ENCODE data around the gene SZT2.
"Not testable (repeated sequence)": the region's sequence is repeated elsewhere in the genome, so short reads cannot be mapped to it uniquely, and the experiment has no call there.

The SZT2 gene

GRCh38 chr1:43454270-43455011, 64.7 kb downstream of the SZT2 start:
- peak; percentile 27 to 56 (median 39) for DNase-seq (ENCODE audit: low read depth in 3 of 3)

GRCh38 chr1:43455213-43455889, 65.7 kb downstream of the SZT2 start:
- no peak for DNase-seq (ENCODE audit: low read depth in 3 of 3)

DNA sequence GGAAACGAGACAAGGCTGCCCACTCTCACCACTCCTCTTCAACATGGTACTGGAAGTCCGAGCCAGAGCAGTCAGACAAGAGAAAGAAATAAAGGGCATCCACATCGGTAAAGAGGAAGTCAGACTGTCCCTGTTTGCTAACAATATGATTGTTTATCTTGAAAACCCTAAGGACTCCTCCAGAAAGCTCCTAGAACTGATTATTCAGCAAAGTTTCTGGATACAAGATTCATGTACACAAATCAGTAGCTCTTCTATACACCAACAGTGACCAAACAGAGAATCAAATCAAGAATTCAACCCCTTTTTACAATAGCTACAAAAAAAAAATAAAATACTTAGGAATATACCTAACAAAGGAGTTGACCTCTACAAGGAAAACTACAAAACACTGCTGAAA, 68.7 kb downstream of the SZT2 start:
- not testable (repeated sequence) for DNase-seq (ENCODE audit: low read depth in 3 of 3)

DNA sequence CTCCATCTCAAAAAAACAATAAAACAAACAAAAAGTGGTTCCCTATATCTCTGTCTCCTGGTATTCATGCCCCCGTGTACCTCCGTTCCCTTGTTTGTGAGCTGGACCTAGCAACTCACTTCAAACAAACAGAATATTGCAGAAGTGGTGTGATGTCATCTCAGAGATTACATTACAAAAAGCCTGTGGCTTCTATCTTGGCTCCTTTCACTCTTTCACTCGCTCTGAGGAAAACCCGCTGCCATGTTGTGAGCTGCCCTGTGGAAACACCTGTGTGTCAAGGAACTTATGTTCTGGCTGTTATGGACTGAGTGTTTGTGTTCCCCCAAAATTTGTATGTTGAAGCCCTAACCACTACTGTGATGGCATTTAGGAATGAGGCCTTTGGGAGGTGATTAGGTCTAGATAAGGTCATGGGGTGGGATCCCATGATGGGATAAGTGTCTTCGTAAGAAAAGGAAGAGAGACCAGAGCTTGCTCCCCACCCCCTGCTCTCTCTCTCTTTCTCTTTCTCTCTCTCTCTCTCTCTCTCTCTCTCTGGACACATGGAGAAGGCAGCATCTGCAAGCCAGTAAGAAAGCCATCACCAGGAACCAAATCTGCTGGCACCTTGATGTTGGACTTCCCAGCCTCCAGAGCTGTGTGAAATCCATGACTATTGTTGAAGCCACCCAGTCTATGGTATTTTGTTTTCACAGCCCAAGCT, 71.4 kb downstream of the SZT2 start:
- no peak for DNase-seq (ENCODE audit: low read depth in 3 of 3)

DNA sequence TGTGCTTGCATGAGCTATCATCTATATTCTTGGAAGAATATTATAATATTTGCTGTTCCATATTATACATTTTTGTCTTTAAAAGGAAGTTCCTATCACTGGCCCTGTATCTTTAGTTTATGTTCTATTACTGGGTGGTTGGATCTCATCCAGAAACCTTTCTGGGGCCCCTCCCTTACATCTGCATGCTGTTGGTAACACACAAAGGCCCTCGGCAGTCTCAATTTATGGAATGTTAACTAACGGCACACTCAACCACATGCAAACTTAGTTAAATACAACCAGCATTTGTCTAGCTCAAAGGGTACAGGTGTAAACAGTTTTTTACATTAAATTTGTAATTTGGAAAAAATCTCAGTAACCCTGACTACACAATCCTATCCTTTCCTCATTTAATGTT, 73.8 kb downstream of the SZT2 start:
- no peak for DNase-seq (ENCODE audit: low read depth in 3 of 3)

DNA sequence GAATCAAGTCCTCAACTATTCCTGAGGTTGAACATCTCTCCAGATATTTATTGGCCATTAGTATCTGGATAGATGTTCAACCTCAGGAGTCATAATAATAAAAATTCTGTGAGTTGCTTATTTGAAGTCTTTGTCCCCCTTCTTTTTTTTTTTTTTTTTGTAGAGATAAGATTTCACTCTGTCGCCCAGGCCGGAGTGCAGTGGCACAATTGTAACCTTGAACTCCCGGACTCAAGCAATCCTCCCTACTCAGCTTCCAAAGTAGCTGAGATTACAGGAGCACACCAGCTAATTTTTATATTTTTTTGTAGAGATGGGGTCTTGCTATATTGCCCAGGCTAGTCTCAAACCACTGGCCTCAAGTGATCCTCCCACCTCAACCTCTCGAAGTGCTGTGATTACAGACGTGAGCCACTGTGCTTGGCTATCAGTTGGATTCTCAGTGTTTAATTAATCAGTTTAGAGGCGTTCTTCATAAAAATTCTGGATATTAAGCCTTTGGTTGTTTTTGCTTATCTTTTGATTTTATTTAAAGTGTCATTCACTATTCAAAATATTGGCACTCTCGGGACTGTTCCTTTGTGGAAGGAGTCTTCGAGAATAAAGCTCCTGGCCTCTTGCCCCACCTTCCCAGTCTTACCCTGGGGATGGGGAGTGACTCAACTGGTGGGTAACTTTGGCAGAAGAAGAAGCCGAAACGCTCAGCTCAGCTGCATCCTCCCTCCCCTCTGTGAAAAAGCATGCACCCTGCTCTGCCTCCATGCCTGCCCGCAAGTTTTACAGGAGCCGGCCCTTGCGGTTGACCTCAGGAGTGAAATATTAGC, 75.2 kb downstream of the SZT2 start:
- DNase-seq (ENCODE audit: low read depth in 3 of 3): no peak

DNA sequence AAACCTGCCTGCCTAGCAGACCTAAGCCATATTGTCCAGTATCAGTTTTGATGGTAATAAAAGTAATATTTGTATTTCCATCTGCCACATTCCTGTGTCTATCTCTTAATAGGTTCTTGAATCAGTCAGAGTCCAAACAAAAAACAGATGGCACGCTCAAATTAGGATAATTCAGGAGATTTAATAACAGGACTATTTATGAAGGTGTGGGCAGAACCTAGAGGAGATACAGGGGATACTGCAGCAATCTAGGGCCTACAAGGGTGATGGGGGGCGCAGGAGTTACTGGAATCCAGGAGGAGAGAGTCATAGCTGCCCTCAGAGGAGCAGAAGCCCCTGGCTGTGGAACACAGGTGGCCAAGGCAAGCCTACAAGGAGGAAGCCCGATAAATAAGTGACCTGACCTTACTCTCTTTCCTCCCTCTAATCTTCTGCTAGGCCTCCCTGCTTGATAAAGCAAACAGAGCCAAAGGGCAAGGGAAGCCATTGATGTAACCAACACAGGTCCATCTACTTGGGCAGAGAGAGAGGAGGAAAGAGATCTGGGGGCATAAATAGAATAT, 75.9 kb downstream of the SZT2 start:
- DNase-seq (ENCODE audit: low read depth in 3 of 3): no peak

DNA sequence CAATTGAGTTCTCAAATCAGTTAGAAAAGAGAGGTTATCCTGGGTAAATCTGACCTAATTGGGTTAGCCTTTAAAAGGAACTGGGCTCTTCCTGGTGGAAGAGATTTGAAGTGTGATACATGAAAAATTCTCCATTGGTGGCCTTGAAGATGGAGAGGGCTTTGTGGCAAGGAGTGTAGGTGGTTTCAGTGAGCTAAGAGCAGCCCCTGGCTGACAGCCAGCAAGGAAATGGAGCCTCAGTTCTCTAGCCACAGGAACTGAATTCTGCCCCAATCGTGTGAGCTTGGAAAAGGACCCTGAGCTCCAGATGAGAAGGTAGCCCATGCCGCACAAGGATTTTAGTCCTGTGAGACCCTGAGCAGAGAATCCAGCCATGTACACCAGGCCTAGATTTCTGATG, 76.7 kb downstream of the SZT2 start:
- DNase-seq (ENCODE audit: low read depth in 3 of 3): no peak

DNA sequence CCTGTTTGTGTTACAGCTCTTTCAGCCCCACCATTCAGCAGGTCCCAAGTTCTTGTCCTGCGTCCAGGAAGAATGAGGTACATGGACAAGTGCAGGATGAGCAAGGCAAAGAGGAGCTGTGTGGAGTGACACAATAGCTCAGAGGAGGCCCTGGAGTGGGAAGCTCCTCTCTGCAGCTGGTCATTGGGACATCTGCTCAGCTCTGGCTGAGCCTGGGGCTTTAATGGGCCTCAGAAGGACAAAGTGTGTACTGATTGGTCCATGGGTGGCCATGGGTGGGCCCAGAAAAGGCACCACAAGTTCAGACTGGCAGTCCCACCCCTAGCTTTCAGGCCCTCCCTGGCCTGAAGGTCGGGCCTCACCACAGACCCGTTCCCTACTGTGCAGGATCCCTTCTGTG, 78.7 kb downstream of the SZT2 start:
- no peak for DNase-seq (ENCODE audit: low read depth in 3 of 3)

DNA sequence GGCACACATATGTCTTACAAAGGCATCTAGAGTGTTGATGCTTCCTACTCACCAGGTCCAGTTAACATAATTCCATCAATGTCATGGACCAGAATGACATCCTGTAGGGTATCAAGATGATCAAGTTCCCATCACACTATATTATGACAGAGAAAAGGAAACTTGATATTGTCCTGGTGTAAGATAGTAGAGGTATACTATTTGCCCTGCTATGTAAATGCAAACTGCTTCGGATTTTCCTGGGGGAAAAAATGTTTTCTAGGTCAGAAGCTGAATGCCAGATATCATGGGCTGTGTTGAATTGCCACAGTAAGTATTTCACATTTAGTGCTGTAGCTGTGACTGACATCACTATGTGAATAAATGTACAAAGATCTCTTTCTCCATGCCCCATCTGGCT, 80.2 kb downstream of the SZT2 start:
- DNase-seq (ENCODE audit: low read depth in 3 of 3): no peak

DNA sequence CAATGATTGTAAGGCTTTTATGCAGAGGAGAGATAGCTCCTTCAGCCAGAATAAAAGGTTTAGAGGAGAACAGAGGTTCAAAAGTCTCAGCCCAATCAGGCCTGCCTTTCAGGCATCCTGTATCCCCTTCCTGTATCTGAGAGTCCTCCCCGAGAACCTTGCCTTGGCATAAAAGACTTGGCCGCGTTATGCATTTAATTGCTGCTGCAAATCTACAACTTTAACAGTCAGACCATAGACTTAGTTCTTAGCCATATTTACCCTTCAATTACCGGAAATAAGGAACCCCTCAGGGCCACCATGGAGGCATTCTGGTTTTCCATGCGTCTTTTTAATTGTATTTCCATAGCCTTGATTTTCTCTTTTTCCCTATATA, 82.4 kb downstream of the SZT2 start:
- no peak for DNase-seq (ENCODE audit: low read depth in 3 of 3)

GRCh38 chr1:43472463-43473151, 82.9 kb downstream of the SZT2 start:
- not testable (repeated sequence) for DNase-seq (ENCODE audit: low read depth in 3 of 3)

GRCh38 chr1:43473463-43473862, 83.8 kb downstream of the SZT2 start:
- no peak for DNase-seq (ENCODE audit: low read depth in 3 of 3)

DNA sequence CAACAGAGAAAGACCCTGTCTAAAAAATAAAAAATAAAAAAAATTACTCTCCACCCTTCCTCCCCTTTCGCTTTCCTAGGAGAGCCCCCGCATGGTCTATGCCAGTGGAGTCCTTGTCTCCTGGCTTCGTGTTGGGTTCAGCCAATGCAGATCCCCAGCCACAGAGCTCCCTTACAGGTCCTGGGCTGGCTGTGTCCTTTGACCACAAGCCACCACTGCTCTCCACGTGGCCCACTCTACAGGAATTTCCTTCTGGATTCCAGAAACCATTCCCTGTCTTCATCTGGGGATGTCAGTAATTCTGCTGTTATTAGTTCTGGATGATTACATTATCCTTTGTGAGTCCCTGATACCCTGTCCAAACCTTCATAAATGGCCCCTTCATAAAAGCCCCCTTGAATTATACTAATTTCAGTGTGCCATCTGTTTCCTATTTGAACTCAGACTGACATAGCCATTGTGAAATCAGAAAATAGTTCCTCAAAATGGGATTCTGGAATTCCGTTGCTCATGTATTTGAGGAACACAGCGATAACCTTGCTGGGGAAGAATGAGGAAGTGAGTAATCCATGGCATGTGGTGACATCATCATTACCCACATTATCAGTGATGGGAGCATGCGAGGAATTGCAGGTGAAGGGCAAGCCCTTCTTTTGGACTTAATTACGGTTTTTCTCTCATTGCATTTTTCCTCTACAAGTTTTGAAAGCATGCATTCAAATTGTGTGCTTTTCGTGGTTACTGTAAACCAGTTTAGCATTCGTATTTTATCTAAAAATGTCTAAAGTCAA, 86.1 kb downstream of the SZT2 start:
- DNase-seq (ENCODE audit: low read depth in 3 of 3): not testable (repeated sequence)

GRCh38 chr1:43477716-43478115, 88.0 kb downstream of the SZT2 start:
- no peak for DNase-seq (ENCODE audit: low read depth in 3 of 3)

- no peak for DNase-seq (ENCODE audit: low read depth in 3 of 3)
Observed at GRCh38 chr1:43479414-43479813, 89.7 kb downstream of the SZT2 start.

- DNase-seq (ENCODE audit: low read depth in 3 of 3): no peak
Observed at GRCh38 chr1:43481491-43481890, 91.8 kb downstream of the SZT2 start.

DNA sequence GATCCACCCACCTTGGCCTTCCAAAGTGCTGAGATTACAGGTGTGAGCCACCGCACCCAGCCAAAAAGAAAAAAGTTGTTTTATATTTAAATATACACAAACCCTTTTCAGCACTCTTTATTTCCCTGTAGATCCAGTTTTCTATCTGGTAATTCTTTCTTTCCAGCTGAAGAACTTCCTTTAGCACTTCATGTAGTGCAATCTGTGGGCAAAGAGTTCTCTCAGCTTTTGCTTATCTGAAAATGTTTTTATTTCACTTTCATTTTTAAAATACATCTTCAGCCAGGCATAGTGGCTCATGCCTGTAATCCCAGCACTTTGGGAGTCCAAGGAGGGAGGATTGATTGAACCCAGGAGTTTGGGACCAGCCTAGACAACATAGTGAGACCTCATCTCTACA, 92.5 kb downstream of the SZT2 start:
- DNase-seq (ENCODE audit: low read depth in 3 of 3): no peak

DNA sequence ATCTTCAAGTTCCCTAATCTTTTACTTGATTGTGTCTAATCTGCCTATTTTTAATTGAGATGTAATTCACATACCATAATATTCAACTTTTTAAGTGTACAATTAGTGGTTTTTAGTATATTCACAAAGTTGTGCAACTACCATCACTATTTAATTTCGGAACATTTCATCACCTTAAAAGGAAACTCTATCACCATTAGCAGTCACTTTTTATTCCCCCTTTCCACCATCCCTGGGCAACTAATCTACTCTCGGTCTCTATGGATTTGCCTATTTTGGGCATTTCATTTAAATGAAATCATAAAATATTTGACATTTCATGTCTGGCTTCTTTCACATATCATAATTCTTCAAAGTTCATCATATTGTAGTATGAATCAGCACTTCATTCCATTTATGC, 94.7 kb downstream of the SZT2 start:
- no peak for DNase-seq (ENCODE audit: low read depth in 3 of 3)

DNA sequence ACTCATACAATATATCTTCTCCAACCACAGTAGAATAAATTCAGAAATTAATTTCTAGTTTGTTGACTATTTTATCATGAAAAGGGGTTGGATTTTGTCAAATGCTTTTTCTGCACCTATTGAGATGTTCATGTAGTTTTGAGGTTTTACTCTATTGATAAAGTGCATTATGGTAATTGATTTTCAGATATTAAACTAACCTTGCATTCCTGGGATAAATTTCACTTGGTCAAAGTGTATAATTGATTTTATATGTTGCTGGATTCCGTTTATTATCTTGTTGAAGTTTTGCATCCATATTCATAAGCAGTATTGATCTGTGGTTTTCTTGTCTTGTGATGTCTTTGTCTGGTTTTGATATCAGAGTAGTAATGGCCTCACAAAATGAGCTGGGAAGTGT, 98.5 kb downstream of the SZT2 start:
- DNase-seq (ENCODE audit: low read depth in 3 of 3): no peak

Data from stimulated activated CD4-positive, alpha-beta T cell treated with anti-CD3 and anti-CD28 coated beads, TNF-alpha, amount 100 ng/mL, for 24 hours (primary cell).